ENCODE measurements around the gene WNK2. TPM values are rescaled to one million over a fixed set of nuclear protein-coding genes. Genes with fewer than 3 reads are reported as not detected.

Gene WNK2
- total RNA-seq, 1 experiment from 2014 or later, result 69.4 TPM

- H3K4me1 Mint-ChIP-seq, result peaks cover 59 to 64% of the 10 kb centered on the region in 2 experiments
- WGBS (ENCODE audit: extremely low coverage, insufficient read length, low lambda C conversion rate), result no CpG with 5 or more reads among the region's 12 CpGs
These were observed 6.2 kb downstream of the WNK2 start for GRCh38 chr9:93190133-93190525.

More at GRCh38 chr9:93190133-93190525, 6.2 kb downstream of the WNK2 start:
- Histone ChIP-seq H3T11ph (ENCODE audit: low read length) (no peak overlapping the region), H3K9me3 (ENCODE audit: control insufficient read depth, low read depth, low read length) (no peaks in the 10 kb centered on the region), H2BK5ac (ENCODE audit: insufficient read length, low read length) (no peak overlapping the region), H3K4me1 (ENCODE audit: insufficient read depth, low read length) (peaks cover 3% of the 10 kb centered on the region; the same call in 1 of the 2 replicates), H2BK20ac (ENCODE audit: low read depth, low read length, poor library complexity, severe bottlenecking) (no peak overlapping the region), H2BK15ac (ENCODE audit: low read depth, low read length) (no peak overlapping the region), H3K23ac (ENCODE audit: insufficient read length, low read depth, low read length) (no peak overlapping the region), H2AK5ac (ENCODE audit: insufficient read length, low read length) (no peak overlapping the region), H3K56ac (ENCODE audit: insufficient read length, low read depth, low read length) (no peak overlapping the region), H4K8ac (replicated peaks; ENCODE audit: insufficient read length, low read depth, low read length) (no peak overlapping the region), H3K23me2 (ENCODE audit: insufficient read length, low read depth, low read length, poor library complexity, severe bottlenecking) (peaks cover 5% of the 10 kb centered on the region), H3K27ac (ENCODE audit: insufficient read length, low read depth, low read length) (no peak overlapping the region), H4K91ac (ENCODE audit: insufficient read length, low read depth, low read length) (no peak overlapping the region), H4K20me1 (ENCODE audit: control insufficient read depth, insufficient read depth, insufficient read length) (peaks cover 5% of the 10 kb centered on the region), H3K79me1 (ENCODE audit: insufficient read depth, low read depth, low read length, poor library complexity, severe bottlenecking) (peaks cover 3% of the 10 kb centered on the region), H3K9ac (ENCODE audit: extremely low read depth, insufficient read length, low read length) (no peak overlapping the region), H3K18ac (ENCODE audit: insufficient read length, low read depth, low read length) (no peak overlapping the region), H3K79me2 (ENCODE audit: insufficient read depth, low read length) (no peaks in the 10 kb centered on the region; the same call in 1 of the 2 replicates), H3K4ac (ENCODE audit: low read depth, low read length) (no peak overlapping the region), H3K27me3 (ENCODE audit: insufficient read depth, low read length) (no peaks in the 10 kb centered on the region), H3K4me2 (ENCODE audit: insufficient read depth, insufficient read length, low read length) (no peak overlapping the region), H2AFZ (ENCODE audit: low read length) (no peak overlapping the region), H3K14ac (ENCODE audit: insufficient read depth, low read length) (no peak overlapping the region), H2BK12ac (ENCODE audit: insufficient read length, low read depth, low read length) (no peak overlapping the region), H4K5ac (ENCODE audit: insufficient read length, low read depth, low read length) (no peak overlapping the region), H2BK120ac (ENCODE audit: low read depth, low read length, poor library complexity, severe bottlenecking) (no peak overlapping the region)
- Mint-ChIP-seq H3K27ac (no peak overlapping the region), H3K4me3 (no peak overlapping the region), H3K36me3 (ENCODE audit: insufficient read depth in 1 of 3, low read depth in 3 of 3) (peaks cover 0 to 9% (median 2%) of the 10 kb centered on the region in 3 experiments; a peak in 5 of 7 replicates), H3K9me3 (peaks cover 0 to 2% of the 10 kb centered on the region in 2 experiments; a peak in 1 of 5 replicates), H3K27me3 (ENCODE audit: low read depth) (peaks cover 12% of the 10 kb centered on the region)
- DNase-seq, result no peak
- no peak for TF ChIP-seq CTCF (conservative IDR thresholded peaks at IDR 0.05)

All from H9 (cell line).